Measurements from ENCODE around the gene CSGALNACT2.

GRCh38 chr10:43123361-43124093 lies 14.7 kb upstream of the CSGALNACT2 start:
- TF ChIP-seq CTCF (conservative IDR thresholded peaks at IDR 0.05; ENCODE audit: low read length) (no peak), EZH2phosphoT487 (IDR thresholded peaks at IDR 0.05; ENCODE audit: borderline replicate concordance, low read depth, low read length) (no peak)
